MM.1S (cell line): ENCODE results near the gene EIPR1.

Experiments used
- DNase-seq: peaks from one replicate; pipeline ENCODE4 v3.0.0-alpha.2; 2015
- H2AFZ ChIP-seq: fragments of 300-600 bp; sonication (generic); 2 replicates; pipeline ENCODE4 v1.6.0; 2016; ENCODE audit warnings: antibody characterized with exemption, low read length
- H3F3A ChIP-seq: fragments of 300-600 bp; sonication (generic); 2 replicates; pipeline ENCODE4 v1.6.1; 2016; ENCODE audit warnings: mild to moderate bottlenecking, antibody characterized with exemption, low read length, moderate library complexity, mixed read lengths; ENCODE audit not compliant: insufficient read depth
- H3K27ac ChIP-seq: fragments of 300-600 bp; sonication (generic); 2 replicates; pipeline ENCODE4 v1.5.1; 2016; ENCODE audit warnings: mild to moderate bottlenecking, low read length
- H3K27me3 ChIP-seq: fragments of 300-600 bp; sonication (generic); replicated peaks from 2 replicates; pipeline ENCODE4 v1.6.0; 2016; ENCODE audit warnings: low read length; ENCODE audit not compliant: insufficient read depth
- H3K36me3 ChIP-seq: fragments of 300-600 bp; sonication (generic); replicated peaks from 2 replicates; pipeline ENCODE4 v1.6.1; 2016; ENCODE audit warnings: mild to moderate bottlenecking, low read length, mixed read lengths; ENCODE audit not compliant: insufficient read depth
- H3K4me1 ChIP-seq: fragments of 300-600 bp; sonication (generic); 2 replicates; pipeline ENCODE4 v1.6.1; 2016; ENCODE audit warnings: low read length, mixed read lengths
- H3K4me2 ChIP-seq: fragments of 300-600 bp; sonication (generic); 2 replicates; pipeline ENCODE4 v1.6.0; 2016; ENCODE audit warnings: low read depth, low read length
- H3K4me3 ChIP-seq: fragments of 300-600 bp; sonication (generic); 2 replicates; pipeline ENCODE4 v1.5.1; 2016; ENCODE audit warnings: low read length, mixed read lengths
- H3K79me2 ChIP-seq: fragments of 300-600 bp; sonication (generic); 2 replicates; pipeline ENCODE4 v1.6.1; 2016; ENCODE audit warnings: mixed run types, low read length, mixed read lengths
- H3K9ac ChIP-seq: fragments of 300-600 bp; sonication (generic); 2 replicates; pipeline ENCODE4 v1.6.1; 2016; ENCODE audit warnings: low read length, mixed read lengths
- H3K9me2 ChIP-seq: fragments of 300-600 bp; sonication (generic); replicated peaks from 2 replicates; pipeline ENCODE4 v1.6.1; 2016; ENCODE audit warnings: mild to moderate bottlenecking, low read length, mixed read lengths; ENCODE audit not compliant: insufficient read depth
- H3K9me3 ChIP-seq: fragments of 300-600 bp; sonication (generic); replicated peaks from 2 replicates; pipeline ENCODE4 v1.6.1; 2016; ENCODE audit warnings: mild to moderate bottlenecking, low read length, mixed read lengths; ENCODE audit not compliant: insufficient read depth
- H4K20me1 ChIP-seq: fragments of 300-600 bp; sonication (generic); 2 replicates; pipeline ENCODE4 v1.6.1; 2016; ENCODE audit warnings: mild to moderate bottlenecking, low read length, moderate library complexity, mixed read lengths; ENCODE audit not compliant: insufficient read depth
- CTCF ChIP-seq: fragments of 300-600 bp; sonication (generic); IDR thresholded peaks from 2 replicates; pipeline ENCODE4 v1.5.1; 2016; ENCODE audit warnings: antibody characterized with exemption, low read length, mixed read lengths
- EZH2 ChIP-seq: fragments of 300-600 bp; sonication (generic); optimal IDR thresholded peaks from 2 replicates; pipeline ENCODE3; 2017; ENCODE audit warnings: low read depth, mild to moderate bottlenecking, antibody characterized with exemption, low read length, mixed read lengths
- EZH2phosphoT487 ChIP-seq: fragments of 300-600 bp; sonication (generic); IDR thresholded peaks from 2 replicates; pipeline ENCODE4 v1.6.1; 2018; ENCODE audit warnings: antibody characterized with exemption, low read length

The EIPR1 gene

GRCh38 chr2:3256157-3256556 lies 121.5 kb downstream of the EIPR1 start:
- no peak for DNase-seq
- Histone ChIP-seq H3K27ac (no peak overlapping the region), H4K20me1 (no peaks in the 10 kb centered on the region), H3K9me2 (no peaks in the 10 kb centered on the region), H3K9me3 (no peaks in the 10 kb centered on the region; the same call in 1 of the 2 replicates), H3K79me2 (no peaks in the 10 kb centered on the region), H3K36me3 (no peaks in the 10 kb centered on the region), H3K4me3 (no peak overlapping the region), H2AFZ (no peak overlapping the region), H3K4me1 (no peaks in the 10 kb centered on the region), H3K4me2 (no peak overlapping the region), H3K9ac (no peak overlapping the region), H3F3A (no peaks in the 10 kb centered on the region), H3K27me3 (no peaks in the 10 kb centered on the region)
- TF ChIP-seq EZH2phosphoT487 (no peak), EZH2 (no peak), CTCF (no peak)

DNA sequence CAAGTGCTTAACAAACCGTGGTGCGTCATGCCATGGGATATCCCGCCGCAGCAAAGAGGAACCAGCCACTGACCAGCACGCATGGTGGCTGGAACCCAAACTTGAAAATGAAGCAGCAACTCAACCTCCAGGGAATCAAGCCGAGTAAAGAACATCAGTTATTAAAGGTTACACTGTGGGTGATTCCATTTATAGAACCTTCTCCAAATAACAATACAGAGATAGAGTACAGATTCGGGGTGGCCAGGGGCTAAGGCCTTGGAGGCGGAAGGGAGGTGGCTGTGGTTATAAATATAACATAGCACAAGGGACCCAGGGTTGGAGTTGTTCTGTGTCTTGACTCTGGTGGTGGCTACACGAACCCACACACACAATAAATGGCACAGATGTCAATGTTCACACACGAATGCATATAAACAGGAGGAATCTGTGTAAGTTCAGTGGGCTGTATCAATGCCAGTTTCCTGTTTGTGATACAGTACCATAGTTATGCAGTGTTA lies 123.1 kb downstream of the EIPR1 start:
- H4K20me1 ChIP-seq = no peaks in the 10 kb centered on the region
- H2AFZ ChIP-seq = no peak overlapping the region
- DNase-seq = no peak
- TF ChIP-seq EZH2phosphoT487 (no peak), CTCF (no peak), EZH2 (no peak)
- H3K27ac ChIP-seq = no peak overlapping the region
- H3K4me1 ChIP-seq = no peaks in the 10 kb centered on the region
- no peaks in the 10 kb centered on the region for H3F3A ChIP-seq
- H3K4me2 ChIP-seq = no peak overlapping the region
- H3K36me3 ChIP-seq = no peaks in the 10 kb centered on the region
- no peaks in the 10 kb centered on the region for H3K27me3 ChIP-seq
- H3K9me3 ChIP-seq = no peaks in the 10 kb centered on the region; the same call in 1 of the 2 replicates
- H3K9me2 ChIP-seq = no peaks in the 10 kb centered on the region
- H3K4me3 ChIP-seq = no peak overlapping the region
- no peaks in the 10 kb centered on the region for H3K79me2 ChIP-seq
- no peak overlapping the region for H3K9ac ChIP-seq

GRCh38 chr2:3253913-3254441 lies 123.6 kb downstream of the EIPR1 start:
- Histone ChIP-seq H2AFZ (no peak overlapping the region), H3K4me1 (no peaks in the 10 kb centered on the region)

More at GRCh38 chr2:3253913-3254441, 123.6 kb downstream of the EIPR1 start:
- no peak for DNase-seq
- no peaks in the 10 kb centered on the region for H3K79me2 ChIP-seq
- H3K9me2 ChIP-seq = no peaks in the 10 kb centered on the region
- H4K20me1 ChIP-seq = no peaks in the 10 kb centered on the region
- H3K9ac ChIP-seq = no peak overlapping the region
- no peaks in the 10 kb centered on the region for H3F3A ChIP-seq
- H3K27ac ChIP-seq = no peak overlapping the region
- H3K27me3 ChIP-seq = no peaks in the 10 kb centered on the region
- TF ChIP-seq CTCF (no peak), EZH2 (no peak), EZH2phosphoT487 (no peak)
- H3K4me3 ChIP-seq = no peak overlapping the region
- H3K4me2 ChIP-seq = no peak overlapping the region
- H3K9me3 ChIP-seq = no peaks in the 10 kb centered on the region; the same call in 1 of the 2 replicates
- no peaks in the 10 kb centered on the region for H3K36me3 ChIP-seq
